Hematopoietic multipotent progenitor cell treated with erythropoietin and hydrocortisone succinate and interleukin-3 and kit ligand, for 4 days (in vitro differentiated cells): ENCODE results near the gene OLIG2.

Experiments used
- DNase-seq: peaks from one replicate; pipeline ENCODE4 v3.0.0-alpha.2; 2015

Gene OLIG2

GRCh38 chr21:33020558-33021100 is 5.1 kb upstream of the OLIG2 start:
- no peak for DNase-seq

DNA sequence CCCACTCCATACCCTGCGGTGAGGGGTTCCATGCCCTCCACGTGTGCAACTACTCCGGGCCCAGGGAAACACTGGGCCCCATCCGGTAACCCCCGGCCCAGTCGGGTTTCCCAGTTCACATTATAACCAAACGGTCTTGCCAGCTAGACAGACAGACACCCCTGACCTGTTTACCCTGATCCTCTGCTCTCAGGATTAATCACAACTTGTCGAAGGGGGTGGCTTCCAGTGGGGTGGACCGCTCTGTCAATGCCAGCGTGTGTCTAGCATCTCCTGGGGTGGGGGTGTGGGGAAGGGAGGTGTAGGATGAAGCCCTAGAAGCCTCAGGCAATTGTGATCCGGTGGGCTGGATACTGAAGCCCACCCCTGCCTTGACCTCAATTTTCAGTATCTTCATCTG is 4.6 kb upstream of the OLIG2 start:
- DNase-seq: no peak

- no peak for DNase-seq
Observed at GRCh38 chr21:33021667-33022066, 4.1 kb upstream of the OLIG2 start.

DNA sequence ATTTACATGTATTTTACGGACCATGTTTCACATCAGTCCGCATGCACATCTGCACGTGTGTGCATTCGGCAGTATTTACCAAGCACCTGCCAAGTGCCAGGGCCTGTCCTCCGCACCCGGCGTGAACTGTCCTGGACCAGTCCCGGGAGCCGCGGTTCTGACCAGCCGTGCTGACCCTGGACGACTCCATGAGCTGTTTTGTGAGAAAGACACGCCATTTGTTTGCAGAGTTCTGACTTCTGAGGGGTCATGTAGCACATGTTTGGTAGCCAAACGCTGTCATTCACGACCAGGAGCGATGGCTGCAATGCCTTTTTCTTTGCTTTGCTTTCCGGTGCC is 3.3 kb upstream of the OLIG2 start:
- DNase-seq: no peak

DNA sequence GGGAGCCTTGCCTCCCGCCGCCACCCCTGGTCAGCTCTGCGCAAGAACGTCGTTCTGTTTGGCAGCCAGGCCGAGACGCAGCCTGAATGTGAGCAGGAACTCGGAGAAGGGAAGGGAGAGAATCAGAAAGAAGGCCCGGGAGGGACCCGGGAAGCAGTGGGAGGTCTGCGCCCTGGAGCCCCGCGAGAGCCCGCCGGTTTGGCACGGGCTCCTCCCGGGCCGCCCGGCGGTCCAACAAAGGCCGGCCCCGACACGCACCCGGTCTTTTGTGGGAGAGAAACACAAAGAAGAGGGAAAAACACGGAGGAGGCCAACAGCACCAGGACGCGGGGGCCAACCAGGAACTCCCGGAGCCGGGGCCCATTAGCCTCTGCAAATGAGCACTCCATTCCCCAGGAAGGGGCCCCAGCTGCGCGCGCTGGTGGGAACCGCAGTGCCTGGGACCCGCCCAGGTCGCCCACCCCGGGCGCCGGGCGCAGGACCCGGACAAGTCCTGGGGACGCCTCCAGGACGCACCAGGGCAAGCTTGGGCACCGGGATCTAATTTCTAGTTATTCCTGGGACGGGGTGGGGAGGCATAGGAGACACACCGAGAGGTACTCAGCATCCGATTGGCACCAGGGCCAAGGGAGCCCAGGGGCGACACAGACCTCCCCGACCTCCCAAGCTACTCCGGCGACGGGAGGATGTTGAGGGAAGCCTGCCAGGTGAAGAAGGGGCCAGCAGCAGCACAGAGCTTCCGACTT is 2.7 kb upstream of the OLIG2 start:
- peak; percentile 37 for DNase-seq

GRCh38 chr21:33023574-33024200 is 2.0 kb upstream of the OLIG2 start:
- peak; percentile 54 for DNase-seq

- DNase-seq: peak; percentile 41
Observed at GRCh38 chr21:33024201-33025103, 1.3 kb upstream of the OLIG2 start.

DNA sequence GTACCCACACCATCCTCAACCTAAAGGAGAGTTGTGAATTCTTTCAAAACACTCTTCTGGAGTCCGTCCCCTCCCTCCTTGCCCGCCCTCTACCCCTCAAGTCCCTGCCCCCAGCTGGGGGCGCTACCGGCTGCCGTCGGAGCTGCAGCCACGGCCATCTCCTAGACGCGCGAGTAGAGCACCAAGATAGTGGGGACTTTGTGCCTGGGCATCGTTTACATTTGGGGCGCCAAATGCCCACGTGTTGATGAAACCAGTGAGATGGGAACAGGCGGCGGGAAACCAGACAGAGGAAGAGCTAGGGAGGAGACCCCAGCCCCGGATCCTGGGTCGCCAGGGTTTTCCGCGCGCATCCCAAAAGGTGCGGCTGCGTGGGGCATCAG is 638 bp upstream of the OLIG2 start:
- DNase-seq: peak; percentile 56

GRCh38 chr21:33026443-33026858 is 716 bp downstream of the OLIG2 start:
- no peak for DNase-seq

DNA sequence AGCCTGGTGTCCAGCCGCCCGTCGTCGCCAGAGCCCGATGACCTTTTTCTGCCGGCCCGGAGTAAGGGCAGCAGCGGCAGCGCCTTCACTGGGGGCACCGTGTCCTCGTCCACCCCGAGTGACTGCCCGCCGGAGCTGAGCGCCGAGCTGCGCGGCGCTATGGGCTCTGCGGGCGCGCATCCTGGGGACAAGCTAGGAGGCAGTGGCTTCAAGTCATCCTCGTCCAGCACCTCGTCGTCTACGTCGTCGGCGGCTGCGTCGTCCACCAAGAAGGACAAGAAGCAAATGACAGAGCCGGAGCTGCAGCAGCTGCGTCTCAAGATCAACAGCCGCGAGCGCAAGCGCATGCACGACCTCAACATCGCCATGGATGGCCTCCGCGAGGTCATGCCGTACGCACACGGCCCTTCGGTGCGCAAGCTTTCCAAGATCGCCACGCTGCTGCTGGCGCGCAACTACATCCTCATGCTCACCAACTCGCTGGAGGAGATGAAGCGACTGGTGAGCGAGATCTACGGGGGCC is 1.2 kb downstream of the OLIG2 start:
- DNase-seq: peak; percentile 39

DNA sequence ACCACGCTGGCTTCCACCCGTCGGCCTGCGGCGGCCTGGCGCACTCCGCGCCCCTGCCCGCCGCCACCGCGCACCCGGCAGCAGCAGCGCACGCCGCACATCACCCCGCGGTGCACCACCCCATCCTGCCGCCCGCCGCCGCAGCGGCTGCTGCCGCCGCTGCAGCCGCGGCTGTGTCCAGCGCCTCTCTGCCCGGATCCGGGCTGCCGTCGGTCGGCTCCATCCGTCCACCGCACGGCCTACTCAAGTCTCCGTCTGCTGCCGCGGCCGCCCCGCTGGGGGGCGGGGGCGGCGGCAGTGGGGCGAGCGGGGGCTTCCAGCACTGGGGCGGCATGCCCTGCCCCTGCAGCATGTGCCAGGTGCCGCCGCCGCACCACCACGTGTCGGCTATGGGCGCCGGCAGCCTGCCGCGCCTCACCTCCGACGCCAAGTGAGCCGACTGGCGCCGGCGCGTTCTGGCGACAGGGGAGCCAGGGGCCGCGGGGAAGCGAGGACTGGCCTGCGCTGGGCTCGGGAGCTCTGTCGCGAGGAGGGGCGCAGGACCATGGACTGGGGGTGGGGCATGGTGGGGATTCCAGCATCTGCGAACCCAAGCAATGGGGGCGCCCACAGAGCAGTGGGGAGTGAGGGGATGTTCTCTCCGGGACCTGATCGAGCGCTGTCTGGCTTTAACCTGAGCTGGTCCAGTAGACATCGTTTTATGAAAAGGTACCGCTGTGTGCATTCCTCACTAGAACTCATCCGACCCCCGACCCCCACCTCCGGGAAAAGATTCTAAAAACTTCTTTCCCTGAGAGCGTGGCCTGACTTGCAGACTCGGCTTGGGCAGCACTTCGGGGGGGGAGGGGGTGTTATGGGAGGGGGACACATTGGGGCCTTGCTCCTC is 1.9 kb downstream of the OLIG2 start:
- DNase-seq: no peak

DNA sequence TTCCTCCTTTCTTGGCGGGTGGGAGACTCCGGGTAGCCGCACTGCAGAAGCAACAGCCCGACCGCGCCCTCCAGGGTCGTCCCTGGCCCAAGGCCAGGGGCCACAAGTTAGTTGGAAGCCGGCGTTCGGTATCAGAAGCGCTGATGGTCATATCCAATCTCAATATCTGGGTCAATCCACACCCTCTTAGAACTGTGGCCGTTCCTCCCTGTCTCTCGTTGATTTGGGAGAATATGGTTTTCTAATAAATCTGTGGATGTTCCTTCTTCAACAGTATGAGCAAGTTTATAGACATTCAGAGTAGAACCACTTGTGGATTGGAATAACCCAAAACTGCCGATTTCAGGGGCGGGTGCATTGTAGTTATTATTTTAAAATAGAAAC is 2.5 kb downstream of the OLIG2 start:
- DNase-seq: no peak

DNA sequence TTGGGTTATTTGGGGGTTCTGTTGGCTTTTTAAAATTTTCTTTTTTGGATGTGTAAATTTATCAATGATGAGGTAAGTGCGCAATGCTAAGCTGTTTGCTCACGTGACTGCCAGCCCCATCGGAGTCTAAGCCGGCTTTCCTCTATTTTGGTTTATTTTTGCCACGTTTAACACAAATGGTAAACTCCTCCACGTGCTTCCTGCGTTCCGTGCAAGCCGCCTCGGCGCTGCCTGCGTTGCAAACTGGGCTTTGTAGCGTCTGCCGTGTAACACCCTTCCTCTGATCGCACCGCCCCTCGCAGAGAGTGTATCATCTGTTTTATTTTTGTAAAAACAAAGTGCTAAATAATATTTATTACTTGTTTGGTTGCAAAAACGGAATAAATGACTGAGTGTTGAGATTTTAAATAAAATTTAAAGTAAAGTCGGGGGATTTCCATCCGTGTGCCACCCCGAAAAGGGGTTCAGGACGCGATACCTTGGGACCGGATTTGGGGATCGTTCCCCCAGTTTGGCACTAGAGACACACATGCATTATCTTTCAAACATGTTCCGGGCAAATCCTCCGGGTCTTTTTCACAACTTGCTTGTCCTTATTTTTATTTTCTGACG is 3.1 kb downstream of the OLIG2 start:
- DNase-seq: peak; percentile 69

GRCh38 chr21:33029385-33029921 is 3.7 kb downstream of the OLIG2 start:
- no peak for DNase-seq

- DNase-seq: no peak
Observed at GRCh38 chr21:33029975-33030461, 4.3 kb downstream of the OLIG2 start.

- no peak for DNase-seq
Observed at GRCh38 chr21:33030633-33031032, 4.9 kb downstream of the OLIG2 start.

GRCh38 chr21:33031152-33031911 is 5.6 kb downstream of the OLIG2 start:
- DNase-seq: no peak

DNA sequence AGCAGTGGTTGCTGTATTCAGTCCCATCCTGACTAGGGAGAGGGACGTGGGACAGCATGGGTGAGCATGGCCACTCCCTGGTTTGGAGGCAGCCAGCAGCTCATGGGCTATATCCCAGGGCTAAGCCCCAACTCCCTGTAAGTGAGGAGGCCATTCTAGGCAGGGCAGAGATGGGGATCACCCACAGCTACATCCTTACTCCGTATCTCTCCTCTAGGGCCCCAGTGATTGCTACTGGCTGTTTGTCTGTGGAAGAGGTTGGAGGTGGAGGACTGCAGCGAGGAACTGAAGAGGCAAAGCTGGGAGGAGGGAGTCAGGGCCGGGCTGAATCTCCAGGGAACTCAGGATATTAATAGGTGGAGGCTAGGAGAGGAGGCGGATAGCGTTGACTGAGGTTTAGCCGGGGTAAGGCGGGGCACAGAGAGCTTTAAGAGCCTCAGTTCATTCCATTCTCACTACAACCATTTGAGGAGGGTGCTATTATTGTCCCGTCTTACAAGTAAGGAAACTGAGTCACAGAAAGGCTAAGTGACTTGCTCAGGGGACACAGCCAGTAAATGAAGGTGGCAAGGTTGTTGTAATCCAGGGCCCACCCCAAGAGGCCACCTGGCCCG is 6.8 kb downstream of the OLIG2 start:
- no peak for DNase-seq

- DNase-seq: no peak
Observed at GRCh38 chr21:33033094-33033951, 7.6 kb downstream of the OLIG2 start.
